ENCODE results near the gene KIAA0319L.

Gene KIAA0319L

GRCh38 chr1:35557118-35557610 lies at the start of gene KIAA0319L:
Gene KIAA0319L (minus strand): TSS chr1:35557403. CDS start chr1:35554491, 2,912 bp downstream.
- H3K4me3 ChIP-seq (ENCODE audit: low read length): peak within 1 kb of the TSS; percentile 84
- no peak for TF ChIP-seq ZNF274 (IDR thresholded peaks at IDR 0.05; ENCODE audit: low read depth, low read length)

DNA sequence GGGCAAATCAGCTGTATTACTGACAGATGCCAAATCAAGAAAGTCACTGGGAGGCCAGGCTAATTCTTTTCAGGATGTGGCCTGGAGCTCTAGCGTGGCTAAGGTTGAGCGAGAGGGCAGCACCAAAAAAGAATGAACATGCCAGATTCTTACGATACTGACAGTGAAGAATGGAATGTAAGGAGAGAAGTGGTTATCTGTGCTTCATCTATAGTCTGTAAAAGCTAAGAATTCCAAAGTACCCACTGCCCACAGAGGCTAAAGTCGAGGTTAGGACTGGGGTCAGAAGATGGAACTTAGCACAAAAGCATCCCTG lies 48.6 kb upstream of the KIAA0319L start:
- TF ChIP-seq ZNF274 (IDR thresholded peaks at IDR 0.05; ENCODE audit: low read depth, low read length): no peak
- no peak overlapping the region for H3K4me3 ChIP-seq (ENCODE audit: low read length)

DNA sequence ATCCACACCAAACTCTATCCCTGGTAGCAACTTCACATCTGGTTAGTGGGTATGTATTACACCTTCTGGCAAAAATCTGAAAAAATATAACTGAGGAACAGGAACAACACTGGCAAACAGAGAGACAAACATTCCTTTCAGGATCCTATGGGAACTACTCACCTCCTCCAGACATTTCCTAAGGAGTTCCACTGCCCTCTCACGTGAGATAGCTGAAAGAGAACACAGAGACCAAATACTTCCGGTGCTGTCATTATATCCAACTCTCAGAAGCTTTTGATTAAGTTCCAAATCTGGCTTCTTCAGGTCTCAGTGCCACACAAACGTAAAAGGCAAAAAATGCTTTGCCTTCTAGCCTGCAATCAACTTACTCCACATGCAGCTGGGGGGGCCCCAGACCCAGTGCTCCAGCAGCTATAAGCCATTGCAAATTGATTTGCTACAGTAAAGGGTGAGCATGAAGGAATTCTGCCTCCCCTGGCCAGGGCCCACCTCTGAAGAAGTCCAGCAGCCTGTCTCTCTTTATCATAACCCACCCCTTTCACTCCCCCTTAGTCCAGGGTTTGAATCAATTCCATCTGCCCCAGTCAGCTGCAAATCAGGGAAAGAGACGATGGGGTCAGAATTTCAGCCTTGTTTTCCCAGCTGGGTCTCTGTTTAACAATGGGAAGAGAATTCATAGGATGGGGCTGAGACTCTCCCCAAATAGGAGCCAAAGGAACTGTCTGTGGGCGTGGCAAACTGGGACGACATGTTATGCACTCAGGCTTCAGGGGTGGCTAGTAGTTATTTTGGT lies 48.1 kb upstream of the KIAA0319L start:
- H3K4me3 ChIP-seq (ENCODE audit: low read length): no peak overlapping the region

DNA sequence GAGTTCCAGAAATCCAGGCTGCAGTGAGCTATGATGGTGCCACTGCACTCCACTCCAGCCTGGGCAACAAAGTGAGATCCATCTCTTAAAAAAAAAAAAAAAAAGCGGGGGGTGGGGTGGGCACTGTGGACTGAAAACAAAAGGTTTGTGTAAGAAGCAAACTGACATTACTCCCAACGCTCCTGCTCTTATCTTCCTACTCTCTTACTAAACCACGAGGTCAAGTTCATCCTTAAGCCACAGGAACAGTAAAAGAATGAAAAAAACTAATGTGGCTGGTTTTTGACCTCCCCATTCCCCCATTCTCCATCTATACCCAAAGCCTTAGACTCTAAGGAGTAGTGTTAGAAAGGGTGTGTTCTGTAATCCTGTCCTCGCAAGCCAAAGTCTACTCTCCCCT lies 46.7 kb upstream of the KIAA0319L start:
- TF ChIP-seq ZNF274 (IDR thresholded peaks at IDR 0.05; ENCODE audit: low read depth, low read length): no peak
- no peak overlapping the region for H3K4me3 ChIP-seq (ENCODE audit: low read length)

More for the DNA sequence above, 48.1 kb upstream of the KIAA0319L start:
- no peak for TF ChIP-seq ZNF274 (IDR thresholded peaks at IDR 0.05; ENCODE audit: low read depth, low read length)

- no peak for TF ChIP-seq ZNF274 (IDR thresholded peaks at IDR 0.05; ENCODE audit: low read depth, low read length)
- H3K4me3 ChIP-seq (ENCODE audit: low read length): no peak overlapping the region
Observed at GRCh38 chr1:35603468-35603867, 46.3 kb upstream of the KIAA0319L start.

DNA sequence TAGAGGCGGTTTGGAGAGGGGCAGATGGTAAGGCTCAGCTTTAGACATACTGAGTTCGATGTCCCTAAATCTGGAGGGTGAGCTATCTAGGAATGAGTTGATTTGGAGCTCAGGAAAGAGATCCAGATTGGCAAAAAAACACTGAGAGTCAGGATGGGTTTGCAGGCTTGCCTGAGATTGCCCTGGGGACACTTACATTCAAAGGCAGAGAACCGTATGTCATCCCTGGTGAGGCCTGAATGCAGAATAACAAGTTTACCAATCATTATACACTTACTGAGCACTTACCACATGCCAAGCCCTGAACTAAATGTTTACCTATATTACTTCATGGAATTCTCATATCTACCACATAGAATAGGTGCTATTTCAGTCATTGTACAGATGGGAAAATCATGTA lies 43.4 kb upstream of the KIAA0319L start:
- H3K4me3 ChIP-seq (ENCODE audit: low read length): no peak overlapping the region
- TF ChIP-seq ZNF274 (IDR thresholded peaks at IDR 0.05; ENCODE audit: low read depth, low read length): no peak

- no peak overlapping the region for H3K4me3 ChIP-seq (ENCODE audit: low read length)
- no peak for TF ChIP-seq ZNF274 (IDR thresholded peaks at IDR 0.05; ENCODE audit: low read depth, low read length)
Observed at GRCh38 chr1:35599411-35599810, 42.2 kb upstream of the KIAA0319L start.

- no peak overlapping the region for H3K4me3 ChIP-seq (ENCODE audit: low read length)
- no peak for TF ChIP-seq ZNF274 (IDR thresholded peaks at IDR 0.05; ENCODE audit: low read depth, low read length)
Observed at GRCh38 chr1:35598895-35599294, 41.7 kb upstream of the KIAA0319L start.

- no peak overlapping the region for H3K4me3 ChIP-seq (ENCODE audit: low read length)
Observed at GRCh38 chr1:35597870-35598269, 40.7 kb upstream of the KIAA0319L start.

DNA sequence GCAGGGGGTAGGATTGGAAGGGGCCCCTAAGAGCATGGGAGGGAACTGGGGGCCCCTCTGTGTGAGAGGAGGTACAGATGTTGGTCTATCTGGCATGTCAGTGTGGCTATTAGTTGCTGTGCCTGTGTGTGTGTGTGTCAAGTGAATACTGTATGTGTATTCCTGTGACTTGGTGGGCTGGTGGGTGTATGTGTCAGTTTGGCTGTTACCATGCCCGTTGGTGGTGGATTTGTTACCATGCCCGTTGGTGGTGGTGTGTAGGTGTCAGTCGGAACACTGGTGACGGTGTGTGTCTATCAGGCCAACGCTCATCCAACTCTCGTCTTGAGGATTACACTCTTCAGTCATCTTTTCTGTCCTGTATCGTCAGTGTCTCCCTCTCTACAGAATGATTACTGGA lies 38.5 kb upstream of the KIAA0319L start:
- no peak overlapping the region for H3K4me3 ChIP-seq (ENCODE audit: low read length)
- no peak for TF ChIP-seq ZNF274 (IDR thresholded peaks at IDR 0.05; ENCODE audit: low read depth, low read length)

More at GRCh38 chr1:35597870-35598269, 40.7 kb upstream of the KIAA0319L start:
- no peak for TF ChIP-seq ZNF274 (IDR thresholded peaks at IDR 0.05; ENCODE audit: low read depth, low read length)

GRCh38 chr1:35594005-35594760 lies 37.0 kb upstream of the KIAA0319L start:
- no peak overlapping the region for H3K4me3 ChIP-seq (ENCODE audit: low read length)
- TF ChIP-seq ZNF274 (IDR thresholded peaks at IDR 0.05; ENCODE audit: low read depth, low read length): no peak

GRCh38 chr1:35592991-35593769 lies 36.0 kb upstream of the KIAA0319L start:
- no peak overlapping the region for H3K4me3 ChIP-seq (ENCODE audit: low read length)
- TF ChIP-seq ZNF274 (IDR thresholded peaks at IDR 0.05; ENCODE audit: low read depth, low read length): no peak

DNA sequence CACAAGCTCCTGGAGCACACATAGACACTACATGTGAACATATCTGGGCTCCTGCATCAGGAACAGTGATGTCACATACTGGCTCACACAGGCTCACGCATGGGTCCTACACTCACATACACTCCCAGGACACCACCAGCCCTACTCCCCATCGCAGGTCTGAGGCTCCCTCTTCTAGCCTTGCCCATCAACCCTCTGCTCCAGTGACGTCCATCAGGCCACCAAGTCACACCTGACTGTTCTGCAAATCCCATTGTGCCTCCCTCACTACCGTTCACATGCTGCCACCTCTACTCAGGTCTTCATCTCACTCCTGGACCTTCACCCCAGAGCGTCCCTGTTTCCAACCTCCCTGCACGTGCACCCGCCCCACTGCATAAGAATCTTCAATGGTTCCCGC lies 34.0 kb upstream of the KIAA0319L start:
- TF ChIP-seq ZNF274 (IDR thresholded peaks at IDR 0.05; ENCODE audit: low read depth, low read length): no peak
- H3K4me3 ChIP-seq (ENCODE audit: low read length): no peak overlapping the region

GRCh38 chr1:35590476-35591040 lies 33.4 kb upstream of the KIAA0319L start:
- TF ChIP-seq ZNF274 (IDR thresholded peaks at IDR 0.05; ENCODE audit: low read depth, low read length): no peak
- no peak overlapping the region for H3K4me3 ChIP-seq (ENCODE audit: low read length)

All from GM08714 (cell line).